Right lobe of liver (tissue), 6 donors: ENCODE results near the gene APLP2. TPM values are rescaled to one million over a fixed set of nuclear protein-coding genes. Genes with fewer than 3 reads are reported as not detected.

Experiments used
- ATAC-seq, 4 donors: fragments of 200-7000 bp; cut with Tn5 transposase; one replicate each; pipeline ENCODE4 v1.9.1; 2020; ENCODE audit warnings: mild to moderate bottlenecking in 4 of 4, moderate library complexity in 4 of 4
- DNase-seq, 3 donors: peaks; one replicate each; pipeline ENCODE4 v3.0.0-alpha.2; 2020
- H3K27ac ChIP-seq, 3 donors: fragments of 200-600 bp; one replicate each; pipeline ENCODE4 v1.8.0; 2022
- H3K27me3 ChIP-seq, 2 donors: fragments of 200-600 bp; one replicate each; pipeline ENCODE4 v1.8.0; 2022
- H3K36me3 ChIP-seq, 4 donors: fragments of 200-600 bp; sonication (generic) in 1 of 4; one replicate each; pipeline versions ENCODE4 v1.5.1 to v1.8.0; 2017 to 2022; ENCODE audit warnings: control low read depth in 1 of 4
- H3K4me1 ChIP-seq, 4 donors: fragments of 200-600 bp; sonication (generic) in 1 of 4; one replicate each; pipeline versions ENCODE4 v1.5.1 to v1.8.0; 2017 to 2022; ENCODE audit warnings: control low read depth in 1 of 4
- H3K4me3 ChIP-seq, 3 donors: fragments of 200-600 bp; one replicate each; pipeline ENCODE4 v1.8.0; 2022
- H3K9me3 ChIP-seq, 4 donors: fragments of 200-600 bp; sonication (generic) in 1 of 4; one replicate each; pipeline versions ENCODE4 v1.5.1 to v1.8.0; 2017 to 2022; ENCODE audit warnings: control low read depth in 1 of 4
- POLR2A ChIP-seq: fragments of 450-650 bp; IDR thresholded peaks from one replicate; pipeline ENCODE4 v1.6.1; 2017; ENCODE audit warnings: antibody characterized with exemption, mild to moderate bottlenecking
- WGBS: methylation state at CpG from one replicate; pipeline ENCODE4 v1.1.6; 2018; ENCODE audit warnings: low coverage, low lambda C conversion rate; ENCODE audit not compliant: insufficient coverage; ENCODE audit errors: missing lambda C conversion rate; 5-methylcytosine and 5-hydroxymethylcytosine counted together
- intact Hi-C, 2 donors: fragments of 100-400 bp; cut with DNase I; formaldehyde crosslinking; loops; one replicate each; pipeline versions ENCODE4 v1.11.2 to v1.14.1; 2022
- total RNA-seq, 6 experiments: library from RNA; depleted of rRNA in 2 of 6; stranded (reverse); fragments of >200 nt in 2 of 6; fragmentation: NEBNext Ultra II Directional in 3 of 6; extraction: Animal tissue kit (Norgen Biotek cat#: 25700) in 3 of 6; gene quantifications; one replicate each; pipeline versions ENCODE4 v1.1.0 to v1.2.4, GENCODE V29; 2016 to 2023
- TF ChIP-seq, protein P1 (sequence below), 4 donors: fragments of 200-600 bp in 3 of 4; fragments of 450-650 bp in 1 of 4; IDR thresholded peaks; one replicate each; pipeline versions ENCODE4 v1.5.1 to v1.8.0; 2016 to 2022; ENCODE audit warnings: antibody characterized with exemption in 4 of 4, mild to moderate bottlenecking in 2 of 4
- donor health status: DM: no; HTN: yes; CAD: no.
- donor health status: DM: no; HTN: no; CAD: no.
- donor health status: DM: no; HTN: no; CAD: no.
- donor health status: DM: no; HTN: yes; CAD: no.
- donor health status: DM: no; HTN: yes; CAD: no.

The APLP2 gene
- total RNA-seq, 6 experiments from 2014 or later, result 184 to 255 (median 252) TPM

DNA sequence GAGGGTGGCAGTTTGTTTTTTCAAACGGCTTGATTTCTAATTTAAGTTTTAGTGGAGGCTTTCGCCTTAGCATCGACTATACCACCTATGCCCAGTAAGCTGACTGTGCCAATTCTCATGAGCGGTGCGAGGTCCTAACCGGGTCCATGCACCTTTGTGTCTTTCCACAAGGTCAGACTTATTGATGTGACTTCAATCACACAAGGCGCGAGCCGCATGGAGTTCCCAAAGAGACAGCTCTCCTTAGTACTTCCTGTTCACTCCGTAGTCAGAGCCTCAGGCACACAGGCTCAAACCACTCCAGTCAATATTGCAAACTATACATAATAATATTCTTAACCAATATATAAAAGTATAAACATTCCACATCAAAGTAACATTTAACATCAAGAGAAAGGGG is 108.1 kb downstream of the APLP2 start:
- H3K4me3 ChIP-seq, result no peak overlapping the region
- 63% methylated on average over 10 of the region's 10 CpGs for WGBS
- TF ChIP-seq POLR2A, result no peak
- TF ChIP-seq, protein P1, sequence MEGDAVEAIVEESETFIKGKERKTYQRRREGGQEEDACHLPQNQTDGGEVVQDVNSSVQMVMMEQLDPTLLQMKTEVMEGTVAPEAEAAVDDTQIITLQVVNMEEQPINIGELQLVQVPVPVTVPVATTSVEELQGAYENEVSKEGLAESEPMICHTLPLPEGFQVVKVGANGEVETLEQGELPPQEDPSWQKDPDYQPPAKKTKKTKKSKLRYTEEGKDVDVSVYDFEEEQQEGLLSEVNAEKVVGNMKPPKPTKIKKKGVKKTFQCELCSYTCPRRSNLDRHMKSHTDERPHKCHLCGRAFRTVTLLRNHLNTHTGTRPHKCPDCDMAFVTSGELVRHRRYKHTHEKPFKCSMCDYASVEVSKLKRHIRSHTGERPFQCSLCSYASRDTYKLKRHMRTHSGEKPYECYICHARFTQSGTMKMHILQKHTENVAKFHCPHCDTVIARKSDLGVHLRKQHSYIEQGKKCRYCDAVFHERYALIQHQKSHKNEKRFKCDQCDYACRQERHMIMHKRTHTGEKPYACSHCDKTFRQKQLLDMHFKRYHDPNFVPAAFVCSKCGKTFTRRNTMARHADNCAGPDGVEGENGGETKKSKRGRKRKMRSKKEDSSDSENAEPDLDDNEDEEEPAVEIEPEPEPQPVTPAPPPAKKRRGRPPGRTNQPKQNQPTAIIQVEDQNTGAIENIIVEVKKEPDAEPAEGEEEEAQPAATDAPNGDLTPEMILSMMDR (IDR thresholded peaks at IDR 0.05), result no peak
- peak overlapping the region in 1 of 3 donors; percentile 49 for H3K27ac ChIP-seq
- no peaks in the 10 kb centered on the region for H3K9me3 ChIP-seq
- intact Hi-C loops, result no loop called here
- peaks cover 0 to 49% (median 16%) of the 10 kb centered on the region in 4 donors for H3K4me1 ChIP-seq
- no peaks in the 10 kb centered on the region for H3K27me3 ChIP-seq
- DNase-seq (no peak), ATAC-seq (no peak)
- H3K36me3 ChIP-seq, result no peaks in the 10 kb centered on the region

DNA sequence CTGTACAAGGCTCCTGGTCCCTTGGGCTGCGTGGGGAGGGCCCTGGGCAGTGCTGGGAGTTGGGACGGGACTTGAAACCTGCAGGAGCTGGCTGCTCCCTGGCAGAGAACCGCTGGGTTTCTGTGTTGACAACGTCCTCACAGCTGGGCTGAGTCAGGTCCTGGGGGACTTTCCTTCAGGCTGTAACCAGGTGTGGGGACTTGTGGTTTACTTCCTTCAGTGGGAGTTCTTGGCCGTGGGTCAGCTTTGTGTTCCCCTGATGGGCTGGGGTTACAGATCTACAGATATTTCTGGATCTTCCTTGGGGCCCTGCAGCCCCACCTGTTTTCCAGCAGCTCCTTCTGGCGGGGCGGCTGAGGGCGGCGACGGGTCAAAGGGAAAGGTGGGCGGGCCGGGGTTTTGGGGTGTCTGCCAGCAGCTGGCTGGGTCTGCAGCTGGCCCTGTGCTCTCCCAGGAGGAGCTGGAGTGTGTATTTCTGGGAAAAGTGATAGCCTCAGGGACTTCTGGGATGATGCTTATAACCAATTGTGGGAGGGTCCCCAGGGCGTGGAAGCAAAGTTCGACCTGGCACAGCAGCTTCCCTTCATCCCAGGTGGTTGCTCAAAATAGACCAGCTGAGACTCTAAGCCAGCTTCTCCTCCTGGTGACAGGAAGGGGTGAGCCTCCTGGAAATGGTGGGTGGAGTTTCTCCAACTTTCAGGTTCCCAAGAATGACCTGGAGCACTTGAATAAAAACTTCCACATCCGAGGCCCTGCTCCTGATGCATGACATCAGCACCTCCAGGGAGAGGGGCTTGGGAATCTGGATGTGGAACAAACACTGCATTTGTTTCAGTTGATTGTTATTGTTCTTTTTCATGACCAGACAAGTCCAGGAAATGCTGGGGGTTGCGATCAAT is 109.0 kb downstream of the APLP2 start:
- Histone ChIP-seq H3K9me3 (no peaks in the 10 kb centered on the region), H3K4me1 (peaks cover 0 to 49% (median 16%) of the 10 kb centered on the region in 4 donors), H3K27ac (peak overlapping the region in 1 of 3 donors; percentile 84), H3K36me3 (no peaks in the 10 kb centered on the region), H3K4me3 (no peak overlapping the region), H3K27me3 (no peaks in the 10 kb centered on the region)
- peak in 3 of 4 donors; percentile 15 to 22 (median 15) for ATAC-seq
- TF ChIP-seq POLR2A, result no peak
- TF ChIP-seq, protein P1 (IDR thresholded peaks at IDR 0.05), result no peak
- peak in 2 of 3 donors; percentile 63 to 70 for DNase-seq
- WGBS, result 50% methylated on average over 10 of the region's 16 CpGs
- intact Hi-C loops, result no loop called here

DNA sequence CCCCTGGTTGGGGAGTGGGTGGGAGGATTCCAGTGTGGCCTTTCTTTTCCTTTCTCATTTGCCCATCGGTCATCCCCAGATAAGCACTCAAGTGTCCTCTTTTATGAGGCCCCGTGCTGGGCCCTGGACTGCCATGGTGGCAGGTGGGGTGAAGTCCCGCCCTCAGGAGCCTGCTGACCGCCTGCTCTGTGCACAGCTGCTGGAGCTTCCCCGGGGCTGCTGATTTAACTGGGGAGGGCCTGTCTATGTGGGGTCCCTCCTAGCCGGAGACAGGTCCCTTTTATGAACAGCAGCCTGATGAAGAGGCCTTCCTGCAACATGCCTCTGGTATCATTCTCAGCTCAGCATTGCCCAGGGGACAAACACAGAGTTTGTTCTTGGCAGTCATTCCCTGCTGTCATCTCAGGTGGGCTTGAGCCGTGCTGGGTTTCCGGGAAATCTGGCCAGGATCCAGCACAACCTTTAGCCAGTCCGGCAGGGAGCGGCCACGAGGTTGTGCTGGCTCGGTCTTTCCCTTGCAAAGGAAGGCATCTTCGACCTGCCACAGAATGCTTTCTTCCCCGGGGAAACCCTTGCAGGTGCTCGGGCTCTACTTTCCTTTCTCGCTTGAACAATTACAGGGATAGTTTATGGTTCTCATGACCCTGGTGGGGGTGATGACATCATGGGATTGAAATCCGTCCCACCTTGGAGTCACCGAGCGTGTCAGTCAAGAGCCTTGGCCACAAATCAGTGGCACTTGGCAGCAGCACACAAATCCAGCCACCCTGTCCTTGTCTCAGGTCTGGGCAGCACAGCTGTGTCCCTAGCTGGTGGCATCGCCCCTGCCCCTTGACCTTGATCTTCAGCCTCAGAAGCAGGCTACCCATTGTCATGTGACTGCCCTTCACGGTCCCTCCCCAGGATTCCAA is 110.0 kb downstream of the APLP2 start:
- Histone ChIP-seq H3K27ac (peak overlapping the region in 1 of 3 donors; percentile 84), H3K27me3 (no peaks in the 10 kb centered on the region), H3K9me3 (no peaks in the 10 kb centered on the region), H3K36me3 (no peaks in the 10 kb centered on the region), H3K4me3 (no peak overlapping the region), H3K4me1 (peaks cover 0 to 49% (median 16%) of the 10 kb centered on the region in 4 donors)
- peak in 1 of 4 donors; percentile 20 for ATAC-seq
- 65% methylated on average over 8 of the region's 21 CpGs for WGBS
- TF ChIP-seq, protein P1 (IDR thresholded peaks at IDR 0.05), result no peak
- no peak for TF ChIP-seq POLR2A
- intact Hi-C loops, result no loop called here
- peak in 1 of 3 donors; percentile 74 for DNase-seq

DNA sequence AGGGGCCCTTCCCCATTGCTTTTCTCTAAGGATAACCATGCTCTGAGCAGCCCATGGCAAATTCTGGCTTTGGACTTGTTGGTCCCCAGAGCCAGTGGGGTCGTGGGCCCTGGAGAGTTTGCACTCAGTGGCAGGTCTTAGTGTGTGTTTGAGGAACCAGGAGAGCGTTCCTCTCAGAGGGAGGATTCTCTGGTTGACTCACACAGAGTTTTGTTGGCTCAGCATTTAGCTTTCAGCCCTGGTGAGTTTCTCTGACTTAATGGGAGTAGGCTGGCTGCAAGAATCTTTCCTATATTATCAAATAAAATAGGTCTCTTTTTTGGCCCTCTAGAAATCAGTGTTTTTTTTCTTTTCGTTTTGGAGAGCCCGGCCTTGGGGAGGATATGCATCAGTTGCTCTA is 110.8 kb downstream of the APLP2 start:
- Histone ChIP-seq H3K27ac (peak overlapping the region; percentile 12 to 84 (median 33)), H3K27me3 (no peaks in the 10 kb centered on the region), H3K4me3 (no peak overlapping the region), H3K9me3 (no peaks in the 10 kb centered on the region), H3K4me1 (peaks cover 0 to 49% (median 16%) of the 10 kb centered on the region in 4 donors), H3K36me3 (no peaks in the 10 kb centered on the region)
- TF ChIP-seq, protein P1 (IDR thresholded peaks at IDR 0.05), result no peak
- TF ChIP-seq POLR2A, result no peak
- DNase-seq (no peak), ATAC-seq (peak in 2 of 4 donors; percentile 9 to 34)
- 36% methylated on average over 3 of the region's 4 CpGs for WGBS
- intact Hi-C loops, result no loop called here
